CD14-positive monocyte (primary cell): ENCODE measurements around the gene APOBEC3H. TPM values are rescaled to one million over a fixed set of nuclear protein-coding genes. Genes with fewer than 3 reads are reported as not detected.
"Not testable (repeated sequence)": the region's sequence is repeated elsewhere in the genome, so short reads cannot be mapped to it uniquely, and the experiment has no call there.

Experiments used
- DNase-seq, 3 donors: peaks; one replicate each; pipeline ENCODE4 v3.0.0-alpha.2; 2011 to 2022
- H2AFZ ChIP-seq: 2 replicates; pipeline ENCODE4 v1.6.0; 2012; ENCODE audit warnings: mild to moderate bottlenecking, low read depth, low read length, inconsistent platforms; ENCODE audit not compliant: insufficient read depth, poor library complexity, severe bottlenecking
- H3K27ac ChIP-seq, 2 donors: 1 replicate in 1 of 2; 2 replicates in 1 of 2; pipeline ENCODE4 v1.5.1; 2012 to 2013; ENCODE audit warnings: low read length in 2 of 2, control low read depth in 1 of 2, inconsistent platforms in 1 of 2, low read depth in 1 of 2, mild to moderate bottlenecking in 1 of 2
- H3K27me3 ChIP-seq, 2 donors: one replicate each; pipeline versions ENCODE4 v1.6.0 to v1.6.1; 2011 to 2013; ENCODE audit warnings: low read length in 2 of 2; ENCODE audit not compliant: control insufficient read depth in 2 of 2, insufficient read depth in 2 of 2
- H3K36me3 ChIP-seq, 2 donors: replicated peaks in 1 of 2; 1 replicate in 1 of 2; 2 replicates in 1 of 2; pipeline versions ENCODE4 v1.5.1 to v1.6.1; 2012 to 2013; ENCODE audit warnings: low read length in 2 of 2, control low read depth in 1 of 2, inconsistent platforms in 1 of 2, mild to moderate bottlenecking in 1 of 2; ENCODE audit not compliant: insufficient read depth in 2 of 2, control insufficient read depth in 1 of 2
- H3K4me1 ChIP-seq, 2 donors: 1 replicate in 1 of 2; 2 replicates in 1 of 2; pipeline versions ENCODE4 v1.5.1 to v1.6.1; 2012 to 2013; ENCODE audit warnings: low read length in 2 of 2, control low read depth in 1 of 2, inconsistent platforms in 1 of 2, mild to moderate bottlenecking in 1 of 2, moderate library complexity in 1 of 2; ENCODE audit not compliant: insufficient read depth in 2 of 2, control insufficient read depth in 1 of 2
- H3K4me2 ChIP-seq: replicated peaks from 2 replicates; pipeline ENCODE3; 2012; ENCODE audit warnings: low read length, moderate library complexity, mild to moderate bottlenecking; ENCODE audit not compliant: poor library complexity, severe bottlenecking; ENCODE audit errors: extremely low read depth
- H3K4me3 ChIP-seq, 3 experiments: fragments of 200-600 bp in 1 of 3; sonication (generic) in 1 of 3; replicated peaks in 1 of 3; 1 replicate in 2 of 3; 2 replicates in 1 of 3; pipeline ENCODE4 v1.5.1; 2011 to 2013; ENCODE audit warnings: low read length in 3 of 3, mild to moderate bottlenecking in 3 of 3, control low read depth in 2 of 3, low read depth in 2 of 3, inconsistent platforms in 1 of 3, moderate library complexity in 1 of 3
- H3K79me2 ChIP-seq: 2 replicates; pipeline ENCODE4 v1.6.0; 2012; ENCODE audit warnings: mild to moderate bottlenecking, control low read depth, inconsistent platforms, low read length, moderate library complexity; ENCODE audit not compliant: insufficient read depth
- H3K9ac ChIP-seq: 2 replicates; pipeline ENCODE4 v1.6.0; 2017; ENCODE audit warnings: low read length, mild to moderate bottlenecking; ENCODE audit not compliant: insufficient read depth, poor library complexity, severe bottlenecking
- H3K9me3 ChIP-seq, 2 donors: replicated peaks in 1 of 2; 1 replicate in 1 of 2; 2 replicates in 1 of 2; pipeline versions ENCODE4 v1.5.1 to v1.6.1; 2012 to 2013; ENCODE audit warnings: low read length in 2 of 2, control low read depth in 1 of 2; ENCODE audit not compliant: control insufficient read depth in 1 of 2, insufficient read depth in 1 of 2
- H4K20me1 ChIP-seq: 2 replicates; pipeline ENCODE4 v1.6.0; 2012; ENCODE audit warnings: mild to moderate bottlenecking, low read length, control low read depth, moderate library complexity; ENCODE audit not compliant: insufficient read depth
- H3K27ac Mint-ChIP-seq, 7 donors: one replicate each; pipeline ENCODE4 v1.8.0; 2020; ENCODE audit warnings: mild to moderate bottlenecking in 7 of 7, mixed read lengths in 7 of 7, moderate library complexity in 6 of 7, inconsistent platforms in 2 of 7
- H3K27me3 Mint-ChIP-seq, 3 donors: one replicate each; pipeline ENCODE4 v1.8.0; 2021 to 2022; ENCODE audit warnings: low read depth in 3 of 3, mild to moderate bottlenecking in 3 of 3, mixed read lengths in 3 of 3, moderate library complexity in 3 of 3, inconsistent platforms in 1 of 3
- H3K36me3 Mint-ChIP-seq, 2 donors: one replicate each; pipeline ENCODE4 v1.8.0; 2020; ENCODE audit warnings: mixed read lengths in 2 of 2, inconsistent platforms in 1 of 2, mild to moderate bottlenecking in 1 of 2
- H3K4me1 Mint-ChIP-seq: one replicate; pipeline ENCODE4 v1.8.0; 2020; ENCODE audit warnings: mild to moderate bottlenecking, mixed read lengths
- H3K4me3 Mint-ChIP-seq, 2 donors: one replicate each; pipeline ENCODE4 v1.8.0; 2020; ENCODE audit warnings: mild to moderate bottlenecking in 2 of 2, mixed read lengths in 2 of 2, moderate library complexity in 1 of 2
- H3K9me3 Mint-ChIP-seq, 7 donors: one replicate each; pipeline ENCODE4 v1.8.0; 2020 to 2022; ENCODE audit warnings: mixed read lengths in 7 of 7, mild to moderate bottlenecking in 6 of 7, moderate library complexity in 6 of 7, inconsistent platforms in 2 of 7
- CTCF ChIP-seq: fragments of 200-600 bp; IDR thresholded peaks from one replicate; pipeline ENCODE4 v1.8.0; 2022; ENCODE audit warnings: antibody characterized with exemption, mild to moderate bottlenecking
- WGBS: methylation state at CpG from one replicate; pipeline ENCODE4 v1.1.5; 2013; ENCODE audit warnings: missing lambda C conversion rate; ENCODE audit not compliant: insufficient coverage; 5-methylcytosine and 5-hydroxymethylcytosine counted together
- intact Hi-C, 2 donors: fragments of 100-400 bp; cut with micrococcal nuclease; formaldehyde crosslinking; loops; one replicate each; pipeline versions ENCODE4 v1.15.0 to v1.15.1; 2023
- polyA plus RNA-seq, 3 donors: library from polyadenylated mRNA; depleted of rRNA in 1 of 3; unstranded in 2 of 3; stranded (reverse) in 1 of 3; fragments of 300-500 nt in 2 of 3; fragments of >200 nt in 1 of 3; fragmentation: Illumina TruSeq in 2 of 3; gene quantifications; 1 replicate in 2 of 3; 2 replicates in 1 of 3; pipeline ENCODE4 v1.2.3, GENCODE V29; 2012 to 2021

The APOBEC3H gene
- polyA plus RNA-seq, 3 donors, result 0.28 TPM; not detected in 2

GRCh38 chr22:39077912-39078311, 19.1 kb upstream of the APOBEC3H start:
- Histone ChIP-seq H3K27ac (peak overlapping the region; percentile 75 to 90), H3K36me3 (peaks cover 20 to 29% of the 10 kb centered on the region in 2 donors), H3K4me2 (peak overlapping the region; percentile 83), H3K4me1 (peaks cover 15 to 25% of the 10 kb centered on the region in 2 donors), H3K4me3 (peak overlapping the region; percentile 72 to 85 (median 79)), H2AFZ (peak overlapping the region; percentile 88), H3K9ac (peak overlapping the region; percentile 85), H3K79me2 (peaks cover 14% of the 10 kb centered on the region)
- Mint-ChIP-seq H3K4me3 (peak overlapping the region; percentile 87 to 94), H3K27ac (peak overlapping the region; percentile 84 to 95 (median 93)), H3K36me3 (peaks cover 30 to 38% of the 10 kb centered on the region in 2 donors), H3K4me1 (peaks cover 37% of the 10 kb centered on the region)
- H3K27me3 Mint-ChIP-seq, H3K27me3 ChIP-seq, DNase-seq, H4K20me1 ChIP-seq, H3K9me3 ChIP-seq, intact Hi-C loops, H3K9me3 Mint-ChIP-seq: not testable (repeated sequence)
- 100% methylated on average over 6 of the region's 12 CpGs for WGBS

GRCh38 chr22:39078329-39078728, 18.7 kb upstream of the APOBEC3H start:
- peaks cover 20 to 33% of the 10 kb centered on the region in 2 donors for H3K36me3 ChIP-seq
- intact Hi-C loops, result no loop called here
- H3K9me3 ChIP-seq, result no peaks in the 10 kb centered on the region
- H3K27ac ChIP-seq, result peak overlapping the region in 1 of 2 donors; percentile 90
- TF ChIP-seq CTCF, result no peak
- H3K9ac ChIP-seq, result no peak overlapping the region
- no peak overlapping the region for H2AFZ ChIP-seq
- no peak for DNase-seq
- H3K79me2 ChIP-seq, result peaks cover 14% of the 10 kb centered on the region
- H3K4me1 ChIP-seq, result peaks cover 13 to 22% of the 10 kb centered on the region in 2 donors
- peaks cover 30 to 42% of the 10 kb centered on the region in 2 donors for H3K36me3 Mint-ChIP-seq
- H3K9me3 Mint-ChIP-seq, result peaks cover 0 to 3% (median 0%) of the 10 kb centered on the region in 7 donors
- H4K20me1 ChIP-seq, result peaks cover 4% of the 10 kb centered on the region
- H3K4me1 Mint-ChIP-seq, result peaks cover 34% of the 10 kb centered on the region
- H3K4me3 ChIP-seq, result peak overlapping the region in 2 of 3 experiments; percentile 72 to 85
- peaks cover 0 to 2% (median 0%) of the 10 kb centered on the region in 3 donors for H3K27me3 Mint-ChIP-seq
- no peak overlapping the region for H3K4me2 ChIP-seq
- 100% methylated on average over 4 of the region's 8 CpGs for WGBS
- no peaks in the 10 kb centered on the region for H3K27me3 ChIP-seq
- peak overlapping the region in 1 of 2 donors; percentile 87 for H3K4me3 Mint-ChIP-seq
- H3K27ac Mint-ChIP-seq, result peak overlapping the region in 3 of 7 donors; percentile 50 to 95 (median 53)

GRCh38 chr22:39079054-39079637, 17.9 kb upstream of the APOBEC3H start:
- not testable (repeated sequence) for DNase-seq, H3K4me3 ChIP-seq
- WGBS, result no CpG with 5 or more reads among the region's 24 CpGs

More at GRCh38 chr22:39079054-39079637, 17.9 kb upstream of the APOBEC3H start:
- H3K27me3 Mint-ChIP-seq, H4K20me1 ChIP-seq, H3K9me3 Mint-ChIP-seq, H3K4me3 Mint-ChIP-seq, intact Hi-C loops, H3K27ac ChIP-seq, H3K9ac ChIP-seq, H2AFZ ChIP-seq, H3K9me3 ChIP-seq, H3K27me3 ChIP-seq, H3K27ac Mint-ChIP-seq, H3K4me2 ChIP-seq: not testable (repeated sequence)
- Mint-ChIP-seq H3K36me3 (peaks cover 32 to 50% of the 10 kb centered on the region in 2 donors), H3K4me1 (peaks cover 34% of the 10 kb centered on the region)
- Histone ChIP-seq H3K36me3 (peaks cover 20 to 39% of the 10 kb centered on the region in 2 donors), H3K79me2 (peaks cover 14% of the 10 kb centered on the region), H3K4me1 (peaks cover 13 to 22% of the 10 kb centered on the region in 2 donors)
